A549 (cell line): ENCODE data around the gene HP1BP3.

Source experiments
- CTCF ChIP-seq: fragments of >200 bp; sonication (Bioruptor Twin); formaldehyde crosslinking; IDR thresholded peaks from 3 replicates; pipeline ENCODE4 v1.5.1; 2016
- FOSL2 ChIP-seq, 2 experiments: fragments of 450-650 bp in 1 of 2; fragments of >200 bp in 1 of 2; sonication (Bioruptor Twin) in 1 of 2; formaldehyde crosslinking; IDR thresholded peaks; 2 replicates each; pipeline versions ENCODE4 v1.5.0 to v1.6.1; 2016 to 2020; ENCODE audit warnings: mild to moderate bottlenecking in 1 of 2, moderate library complexity in 1 of 2
- JUNB ChIP-seq: fragments of >200 bp; sonication (Bioruptor Twin); formaldehyde crosslinking; IDR thresholded peaks from 2 replicates; pipeline ENCODE4 v1.6.1; 2016
- KDM1A ChIP-seq: fragments of 200-600 bp; sonication (generic); IDR thresholded peaks from 2 replicates; pipeline ENCODE4 v1.6.1; 2016; ENCODE audit warnings: low read depth, mild to moderate bottlenecking
- KDM5A ChIP-seq: fragments of 200-600 bp; sonication (generic); IDR thresholded peaks from 2 replicates; pipeline ENCODE4 v1.6.1; 2016; ENCODE audit warnings: antibody characterized with exemption, mild to moderate bottlenecking
- POLR2A ChIP-seq: IDR thresholded peaks from 2 replicates; pipeline ENCODE4 v1.6.1; 2012; ENCODE audit warnings: mild to moderate bottlenecking, low read length
- POLR2AphosphoS2 ChIP-seq: conservative IDR thresholded peaks from 2 replicates; pipeline ENCODE4 v1.6.1; 2012; ENCODE audit warnings: low read length, improper control_type of control experiment, inconsistent platforms
- RAD21 ChIP-seq, 2 experiments: fragments of >200 bp in 1 of 2; sonication (Bioruptor Twin) in 1 of 2; formaldehyde crosslinking in 1 of 2; IDR thresholded peaks in 1 of 2; conservative IDR thresholded peaks in 1 of 2; 2 replicates in 1 of 2; 3 replicates in 1 of 2; pipeline ENCODE4 v1.6.1; 2012 to 2018; ENCODE audit warnings: inconsistent platforms in 1 of 2
- REST ChIP-seq: fragments of 200-600 bp; sonication (generic); IDR thresholded peaks from 2 replicates; pipeline ENCODE4 v1.6.1; 2016; ENCODE audit warnings: antibody characterized with exemption, mild to moderate bottlenecking, moderate library complexity
- RFX5 ChIP-seq: fragments of 450-650 bp; IDR thresholded peaks from 2 replicates; pipeline ENCODE4 v1.7.1; 2014; ENCODE audit warnings: antibody characterized with exemption, mild to moderate bottlenecking, moderate library complexity
- RNF2 ChIP-seq: fragments of 200-600 bp; sonication (generic); IDR thresholded peaks from 2 replicates; pipeline ENCODE4 v1.6.1; 2016; ENCODE audit warnings: low read depth, mild to moderate bottlenecking, antibody characterized with exemption, moderate library complexity, borderline replicate concordance
- SREBF2 ChIP-seq: fragments of 450-650 bp; IDR thresholded peaks from 2 replicates; pipeline ENCODE4 v1.6.1; 2014; ENCODE audit warnings: mild to moderate bottlenecking, moderate library complexity
- USF2 ChIP-seq: fragments of 450-650 bp; IDR thresholded peaks from 2 replicates; pipeline ENCODE4 v1.6.1; 2014; ENCODE audit warnings: antibody characterized with exemption
- ZFP36 ChIP-seq: fragments of 450-650 bp; IDR thresholded peaks from 2 replicates; pipeline ENCODE4 v1.6.1; 2014; ENCODE audit warnings: borderline replicate concordance; ENCODE audit not compliant: partially characterized antibody

- TF ChIP-seq POLR2AphosphoS2 (no peak), RNF2 (no peak), RAD21 (conservative IDR thresholded peaks at IDR 0.05 in 1 of 2, IDR thresholded peaks at IDR 0.05 in 1 of 2) (no peak), POLR2A (no peak), CTCF (no peak), KDM1A (no peak), REST (no peak), JUNB (no peak), RFX5 (no peak), USF2 (no peak), ZFP36 (no peak), KDM5A (no peak), FOSL2 (IDR thresholded peaks at IDR 0.05) (no peak), FOSL2 (CRISPR knock-in tag; IDR thresholded peaks at IDR 0.05) (no peak), SREBF2 (no peak)
Observed at GRCh38 chr1:20701446-20701845, 85.7 kb downstream of the HP1BP3 start.
